Natural killer cell (primary cell): ENCODE results near the gene GMPR2. TPM values are rescaled to one million over a fixed set of nuclear protein-coding genes. Genes with fewer than 3 reads are reported as not detected.
"Not testable (repeated sequence)": the region's sequence is repeated elsewhere in the genome, so short reads cannot be mapped to it uniquely, and the experiment has no call there.

Experiments
- ATAC-seq, 3 donors: fragments of 150-1000 bp in 2 of 3; fragments of 200-7000 bp in 1 of 3; cut with Tn5 transposase; 1 replicate in 1 of 3; 2 replicates in 2 of 3; pipeline ENCODE4 v1.10.0; 2021; ENCODE audit warnings: mild to moderate bottlenecking in 2 of 3, moderate library complexity in 2 of 3
- DNase-seq, 2 donors: peaks; one replicate each; pipeline versions ENCODE4 v3.0.0 to v3.0.0-alpha.2; 2013 to 2021; ENCODE audit warnings: mixed read lengths in 1 of 2
- H3K27ac ChIP-seq: one replicate; pipeline ENCODE4 v1.5.1; 2013; ENCODE audit warnings: mild to moderate bottlenecking, low read length
- H3K27me3 ChIP-seq: one replicate; pipeline ENCODE4 v1.6.1; 2013; ENCODE audit warnings: low read length; ENCODE audit not compliant: control insufficient read depth, insufficient read depth
- H3K36me3 ChIP-seq: one replicate; pipeline ENCODE4 v1.6.1; 2013; ENCODE audit warnings: low read length; ENCODE audit not compliant: control insufficient read depth, insufficient read depth
- H3K4me1 ChIP-seq: one replicate; pipeline ENCODE4 v1.6.1; 2013; ENCODE audit warnings: low read length; ENCODE audit not compliant: control insufficient read depth, insufficient read depth
- H3K4me3 ChIP-seq: one replicate; pipeline ENCODE4 v1.5.1; 2013; ENCODE audit warnings: low read length
- H3K9me3 ChIP-seq: one replicate; pipeline ENCODE4 v1.6.1; 2013; ENCODE audit warnings: low read length; ENCODE audit not compliant: control insufficient read depth, insufficient read depth
- H3K27ac Mint-ChIP-seq, 2 donors: one replicate each; pipeline ENCODE4 v1.8.0; 2022; ENCODE audit warnings: mild to moderate bottlenecking in 2 of 2, mixed read lengths in 2 of 2, moderate library complexity in 1 of 2
- H3K27me3 Mint-ChIP-seq, 2 donors: one replicate each; pipeline ENCODE4 v1.8.0; 2022; ENCODE audit warnings: low read depth in 2 of 2, mixed read lengths in 2 of 2
- H3K36me3 Mint-ChIP-seq: one replicate; pipeline ENCODE4 v1.8.0; 2022; ENCODE audit warnings: mixed read lengths
- H3K4me1 Mint-ChIP-seq, 2 donors: one replicate each; pipeline ENCODE4 v1.8.0; 2022; ENCODE audit warnings: mixed read lengths in 2 of 2
- H3K4me3 Mint-ChIP-seq: one replicate; pipeline ENCODE4 v1.8.0; 2022; ENCODE audit warnings: mild to moderate bottlenecking, moderate library complexity, mixed read lengths
- H3K9me3 Mint-ChIP-seq, 2 donors: one replicate each; pipeline ENCODE4 v1.8.0; 2022; ENCODE audit warnings: mixed read lengths in 2 of 2
- WGBS: methylation state at CpG from one replicate; pipeline ENCODE4 v1.1.7; 2013; ENCODE audit warnings: missing lambda C conversion rate; ENCODE audit not compliant: insufficient coverage; 5-methylcytosine and 5-hydroxymethylcytosine counted together
- intact Hi-C: fragments of 100-400 bp; cut with micrococcal nuclease; formaldehyde crosslinking; loops from one replicate; pipeline ENCODE4 v1.14.2; 2022
- total RNA-seq, 4 donors: library from RNA; stranded (reverse); fragments of 120-200 nt in 1 of 4; gene quantifications; one replicate each; pipeline versions ENCODE4 v1.2.3 to v1.2.4, GENCODE V29; 2013 to 2022
- TF ChIP-seq, protein P1 (sequence below): fragments of 200-600 bp; IDR thresholded peaks from one replicate; pipeline ENCODE4 v1.8.0; 2022; ENCODE audit warnings: antibody characterized with exemption

Gene GMPR2
- total RNA-seq, 3 donors from 2014 or later (not counting 1 experiment from before 2014, with no cell fraction given): 46.5 to 63.3 (median 53.3) TPM

DNA sequence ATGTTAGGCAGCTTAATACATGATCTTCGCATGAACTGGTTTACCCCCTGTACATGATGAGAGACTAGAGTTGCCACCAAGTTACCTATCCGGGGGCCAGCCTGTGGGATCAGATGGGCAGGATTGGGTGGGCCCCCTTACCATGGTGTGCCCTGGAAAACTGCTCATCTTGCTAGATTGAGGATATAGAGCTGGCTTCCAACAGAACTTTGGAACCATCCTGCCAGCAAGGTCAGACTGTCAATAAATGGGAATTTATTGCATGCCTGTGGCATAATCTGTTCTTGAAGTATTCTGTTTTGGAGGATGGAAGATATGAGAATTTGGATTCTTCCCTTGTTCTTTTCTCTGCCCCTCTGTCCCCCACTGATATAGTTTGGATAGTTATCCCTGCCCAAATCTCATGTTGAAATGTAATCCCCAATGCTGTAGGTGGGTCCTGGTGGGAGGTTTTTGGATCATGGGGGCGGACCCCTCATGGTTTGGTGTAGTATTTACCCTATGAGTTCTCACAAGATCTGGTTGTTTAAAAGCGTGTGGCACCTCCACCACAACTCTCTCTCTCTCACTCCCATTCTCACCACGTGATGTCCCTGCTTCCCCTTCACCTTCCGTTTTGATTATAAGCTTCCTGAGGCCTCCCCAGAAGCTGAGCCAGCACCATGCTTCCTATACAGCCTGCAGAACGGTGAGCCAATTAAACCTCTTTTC lies 33.8 kb upstream of the GMPR2 start:
- peaks cover 7% of the 10 kb centered on the region for H3K36me3 Mint-ChIP-seq
- Histone ChIP-seq H3K27me3 (no peaks in the 10 kb centered on the region), H3K4me1 (peaks cover 30% of the 10 kb centered on the region), H3K27ac (no peak overlapping the region), H3K4me3 (no peak overlapping the region), H3K9me3 (no peaks in the 10 kb centered on the region), H3K36me3 (peaks cover 9% of the 10 kb centered on the region)
- no peaks in the 10 kb centered on the region for H3K9me3 Mint-ChIP-seq
- intact Hi-C loops: loop anchor here (5.0 kb wide), 1 partner anchor 33 kb away; the partner anchor contains the start of genes GMPR2 and NEDD8
- DNase-seq: no peak
- WGBS: 64% methylated on average over 5 of the region's 7 CpGs
- H3K27ac Mint-ChIP-seq: peak overlapping the region; percentile 5 to 70
- no peak for ATAC-seq
- peak overlapping the region; percentile 63 for H3K4me3 Mint-ChIP-seq
- H3K27me3 Mint-ChIP-seq: no peaks in the 10 kb centered on the region
- H3K4me1 Mint-ChIP-seq: peaks cover 42 to 44% of the 10 kb centered on the region in 2 donors
- TF ChIP-seq, protein P1, sequence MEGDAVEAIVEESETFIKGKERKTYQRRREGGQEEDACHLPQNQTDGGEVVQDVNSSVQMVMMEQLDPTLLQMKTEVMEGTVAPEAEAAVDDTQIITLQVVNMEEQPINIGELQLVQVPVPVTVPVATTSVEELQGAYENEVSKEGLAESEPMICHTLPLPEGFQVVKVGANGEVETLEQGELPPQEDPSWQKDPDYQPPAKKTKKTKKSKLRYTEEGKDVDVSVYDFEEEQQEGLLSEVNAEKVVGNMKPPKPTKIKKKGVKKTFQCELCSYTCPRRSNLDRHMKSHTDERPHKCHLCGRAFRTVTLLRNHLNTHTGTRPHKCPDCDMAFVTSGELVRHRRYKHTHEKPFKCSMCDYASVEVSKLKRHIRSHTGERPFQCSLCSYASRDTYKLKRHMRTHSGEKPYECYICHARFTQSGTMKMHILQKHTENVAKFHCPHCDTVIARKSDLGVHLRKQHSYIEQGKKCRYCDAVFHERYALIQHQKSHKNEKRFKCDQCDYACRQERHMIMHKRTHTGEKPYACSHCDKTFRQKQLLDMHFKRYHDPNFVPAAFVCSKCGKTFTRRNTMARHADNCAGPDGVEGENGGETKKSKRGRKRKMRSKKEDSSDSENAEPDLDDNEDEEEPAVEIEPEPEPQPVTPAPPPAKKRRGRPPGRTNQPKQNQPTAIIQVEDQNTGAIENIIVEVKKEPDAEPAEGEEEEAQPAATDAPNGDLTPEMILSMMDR: no peak

GRCh38 chr14:24202538-24202937 lies 30.2 kb upstream of the GMPR2 start:
- H3K4me1 Mint-ChIP-seq: peaks cover 26 to 31% of the 10 kb centered on the region in 2 donors
- H3K27ac ChIP-seq, DNase-seq, H3K9me3 Mint-ChIP-seq, H3K27me3 Mint-ChIP-seq, H3K27me3 ChIP-seq, H3K36me3 Mint-ChIP-seq, ATAC-seq, H3K27ac Mint-ChIP-seq, intact Hi-C loops, H3K4me3 ChIP-seq, H3K9me3 ChIP-seq, H3K4me3 Mint-ChIP-seq: not testable (repeated sequence)
- H3K36me3 ChIP-seq: peaks cover 26% of the 10 kb centered on the region
- H3K4me1 ChIP-seq: peaks cover 12% of the 10 kb centered on the region
- 98% methylated on average over 8 of the region's 8 CpGs for WGBS

- intact Hi-C loops, H3K4me3 ChIP-seq, H3K27ac Mint-ChIP-seq, DNase-seq, H3K27ac ChIP-seq, H3K36me3 Mint-ChIP-seq, H3K9me3 ChIP-seq, H3K9me3 Mint-ChIP-seq, H3K4me3 Mint-ChIP-seq, H3K27me3 ChIP-seq, H3K27me3 Mint-ChIP-seq, ATAC-seq: not testable (repeated sequence)
- H3K36me3 ChIP-seq: peaks cover 34% of the 10 kb centered on the region
- peaks cover 30 to 36% of the 10 kb centered on the region in 2 donors for H3K4me1 Mint-ChIP-seq
- H3K4me1 ChIP-seq: peaks cover 17% of the 10 kb centered on the region
- WGBS: 98% methylated on average over 14 of the region's 16 CpGs
Observed at GRCh38 chr14:24203249-24203886, 29.4 kb upstream of the GMPR2 start.

DNA sequence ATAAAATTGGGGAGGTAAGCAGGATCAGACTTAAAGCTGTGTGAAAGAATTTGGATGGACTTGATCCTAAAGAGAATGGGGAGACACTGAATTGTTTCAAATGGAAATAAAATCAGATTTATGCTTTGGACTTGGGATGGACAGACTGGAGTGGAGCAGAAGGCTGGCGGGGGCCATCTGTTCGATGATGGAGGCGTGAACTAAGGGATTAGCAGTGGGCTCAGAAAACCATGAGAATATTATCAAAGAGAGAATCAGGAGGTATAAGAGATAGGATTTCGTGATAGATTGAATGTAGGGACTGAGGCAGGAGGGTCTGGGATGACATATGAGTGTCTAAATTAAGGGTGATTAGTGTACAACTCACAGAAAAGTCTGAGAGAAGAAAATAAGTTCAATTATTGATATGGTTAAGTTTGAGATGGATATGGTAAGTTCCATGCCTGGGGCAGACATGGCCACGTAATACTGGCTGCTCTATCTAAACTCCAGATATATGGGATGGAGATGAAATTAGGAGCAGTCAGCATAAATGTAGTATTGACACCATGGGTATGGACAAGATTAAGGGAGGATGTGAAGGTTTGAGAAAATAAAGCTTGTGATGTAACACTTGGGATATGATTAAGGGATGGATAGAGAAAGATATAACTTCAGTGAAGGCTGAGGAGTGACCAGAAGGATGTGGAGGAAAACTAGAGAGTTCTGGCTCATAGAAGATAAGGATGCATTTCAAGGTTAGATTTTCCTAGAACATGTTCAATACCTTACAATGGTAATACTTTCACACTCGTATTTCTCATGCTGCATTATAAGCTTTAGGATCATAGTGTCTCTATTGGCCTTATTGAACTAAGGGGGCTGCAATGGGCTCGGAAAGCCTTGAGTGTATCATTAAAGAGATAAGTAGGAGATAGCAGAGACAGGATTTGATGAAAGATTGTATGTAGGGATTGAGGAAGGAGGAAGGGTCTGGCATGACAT lies 28.3 kb upstream of the GMPR2 start:
- H3K36me3 ChIP-seq: peaks cover 41% of the 10 kb centered on the region
- H3K27ac Mint-ChIP-seq: peak overlapping the region; percentile 5 to 86
- H3K4me3 ChIP-seq: no peak overlapping the region
- DNase-seq: no peak
- 97% methylated on average over 7 of the region's 7 CpGs for WGBS
- H3K9me3 ChIP-seq: no peaks in the 10 kb centered on the region
- TF ChIP-seq, protein P1: no peak
- peaks cover 7% of the 10 kb centered on the region for H3K36me3 Mint-ChIP-seq
- no peaks in the 10 kb centered on the region for H3K27me3 ChIP-seq
- no peaks in the 10 kb centered on the region for H3K9me3 Mint-ChIP-seq
- H3K4me3 Mint-ChIP-seq: no peak overlapping the region
- H3K4me1 Mint-ChIP-seq: peaks cover 21 to 27% of the 10 kb centered on the region in 2 donors
- peaks cover 13% of the 10 kb centered on the region for H3K4me1 ChIP-seq
- H3K27ac ChIP-seq: no peak overlapping the region
- no peak for ATAC-seq
- no peaks in the 10 kb centered on the region for H3K27me3 Mint-ChIP-seq
- intact Hi-C loops: no loop called here
